ENCODE data around the gene SNRNP35.

DNA sequence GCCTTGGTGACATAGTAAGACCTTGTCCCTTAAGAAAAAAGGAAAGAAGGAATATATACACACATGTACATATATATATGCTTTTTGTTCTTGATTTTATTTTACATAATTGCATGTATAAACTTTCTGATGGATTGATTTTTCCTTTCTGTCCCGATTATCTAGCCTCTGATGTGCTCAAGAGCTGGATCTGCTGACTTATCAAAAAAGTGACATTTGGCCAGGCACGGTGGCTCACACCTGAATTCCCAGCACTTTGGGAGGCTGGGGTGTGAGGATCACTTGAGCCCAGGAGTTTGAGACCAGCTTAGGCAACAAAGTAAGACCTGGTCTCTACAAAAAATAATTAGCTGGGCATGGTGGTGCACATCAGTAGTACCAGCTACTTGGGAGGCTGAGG lies 12.0 kb downstream of the SNRNP35 start:
- TF ChIP-seq, protein P1, sequence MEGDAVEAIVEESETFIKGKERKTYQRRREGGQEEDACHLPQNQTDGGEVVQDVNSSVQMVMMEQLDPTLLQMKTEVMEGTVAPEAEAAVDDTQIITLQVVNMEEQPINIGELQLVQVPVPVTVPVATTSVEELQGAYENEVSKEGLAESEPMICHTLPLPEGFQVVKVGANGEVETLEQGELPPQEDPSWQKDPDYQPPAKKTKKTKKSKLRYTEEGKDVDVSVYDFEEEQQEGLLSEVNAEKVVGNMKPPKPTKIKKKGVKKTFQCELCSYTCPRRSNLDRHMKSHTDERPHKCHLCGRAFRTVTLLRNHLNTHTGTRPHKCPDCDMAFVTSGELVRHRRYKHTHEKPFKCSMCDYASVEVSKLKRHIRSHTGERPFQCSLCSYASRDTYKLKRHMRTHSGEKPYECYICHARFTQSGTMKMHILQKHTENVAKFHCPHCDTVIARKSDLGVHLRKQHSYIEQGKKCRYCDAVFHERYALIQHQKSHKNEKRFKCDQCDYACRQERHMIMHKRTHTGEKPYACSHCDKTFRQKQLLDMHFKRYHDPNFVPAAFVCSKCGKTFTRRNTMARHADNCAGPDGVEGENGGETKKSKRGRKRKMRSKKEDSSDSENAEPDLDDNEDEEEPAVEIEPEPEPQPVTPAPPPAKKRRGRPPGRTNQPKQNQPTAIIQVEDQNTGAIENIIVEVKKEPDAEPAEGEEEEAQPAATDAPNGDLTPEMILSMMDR (IDR thresholded peaks at IDR 0.05; ENCODE audit: control extremely low read depth in 1 of 3, insufficient read depth in 1 of 3, low read depth in 1 of 3, low read length in 3 of 3) = no peak
- TF ChIP-seq EP300 (IDR thresholded peaks at IDR 0.05; ENCODE audit: borderline replicate concordance in 1 of 2, low read depth in 2 of 2, low read length in 2 of 2) (no peak), TEAD4 (IDR thresholded peaks at IDR 0.05; ENCODE audit: low read depth, low read length) (no peak), CREB1 (IDR thresholded peaks at IDR 0.05) (no peak), EGR1 (IDR thresholded peaks at IDR 0.05; ENCODE audit: borderline replicate concordance, low read depth, low read length) (no peak), JUND (IDR thresholded peaks at IDR 0.05; ENCODE audit: low read length) (no peak), EZH2 (IDR thresholded peaks at IDR 0.05; ENCODE audit: low read depth, low read length, severe bottlenecking) (no peak), POU5F1 (IDR thresholded peaks at IDR 0.05; ENCODE audit: low read depth, low read length) (no peak), POLR2AphosphoS5 (IDR thresholded peaks at IDR 0.05; ENCODE audit: low read depth, low read length) (no peak), POLR2A (IDR thresholded peaks at IDR 0.05; ENCODE audit: control extremely low read depth in 1 of 2, low read depth in 2 of 2, low read length in 2 of 2) (no peak), TAF1 (IDR thresholded peaks at IDR 0.05; ENCODE audit: low read depth, low read length) (no peak), MAFK (IDR thresholded peaks at IDR 0.05; ENCODE audit: low read depth, low read length) (no peak)
- TF ChIP-seq, protein P2, sequence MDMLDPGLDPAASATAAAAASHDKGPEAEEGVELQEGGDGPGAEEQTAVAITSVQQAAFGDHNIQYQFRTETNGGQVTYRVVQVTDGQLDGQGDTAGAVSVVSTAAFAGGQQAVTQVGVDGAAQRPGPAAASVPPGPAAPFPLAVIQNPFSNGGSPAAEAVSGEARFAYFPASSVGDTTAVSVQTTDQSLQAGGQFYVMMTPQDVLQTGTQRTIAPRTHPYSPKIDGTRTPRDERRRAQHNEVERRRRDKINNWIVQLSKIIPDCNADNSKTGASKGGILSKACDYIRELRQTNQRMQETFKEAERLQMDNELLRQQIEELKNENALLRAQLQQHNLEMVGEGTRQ (IDR thresholded peaks at IDR 0.05; ENCODE audit: low read length) = no peak

Measured in H1 (cell line).